PC-3 (cell line): Measurements from ENCODE around the gene LRBA. TPM values are rescaled to one million over a fixed set of nuclear protein-coding genes. Genes with fewer than 3 reads are reported as not detected.
"Not testable (repeated sequence)": the region's sequence is repeated elsewhere in the genome, so short reads cannot be mapped to it uniquely, and the experiment has no call there.

Source experiments
- ATAC-seq: fragments of 200-7000 bp; cut with Tn5 transposase; 2 replicates; pipeline ENCODE4 v1.9.1; 2020; ENCODE audit warnings: mild to moderate bottlenecking, moderate library complexity
- BruUV-seq: library from RNA; stranded (reverse); fragments of 400-500 nt; replicated peaks from 2 replicates; lab custom pipeline; 2021; lab: Mats Ljungman, UMichigan
- CTCF ChIA-PET: fragments of 300-600 bp; sonication (Branson Sonifier 250); formaldehyde crosslinking; loops from one replicate; lab custom pipeline; 2022; ENCODE audit warnings: antibody characterized with exemption; lab: Charles Lee
- POLR2A ChIA-PET: fragments of 300-600 bp; sonication (Branson Sonifier 250); formaldehyde crosslinking; loops from one replicate; lab custom pipeline; 2022; ENCODE audit warnings: antibody characterized with exemption; ENCODE audit not compliant: unreplicated experiment; lab: Charles Lee
- DNase-seq: peaks from one replicate; pipeline ENCODE4 v3.0.0-alpha.2; 2015
- H2AFZ ChIP-seq: fragments of 300-600 bp; sonication (generic); 2 replicates; pipeline ENCODE4 v1.6.0; 2016; ENCODE audit warnings: antibody characterized with exemption, low read length
- H3F3A ChIP-seq: fragments of 300-600 bp; sonication (generic); one replicate; pipeline ENCODE4 v1.6.0; 2017; ENCODE audit warnings: antibody characterized with exemption, low read length, control low read depth, mild to moderate bottlenecking; ENCODE audit not compliant: unreplicated experiment
- H3K27ac ChIP-seq: fragments of 300-600 bp; sonication (generic); 2 replicates; pipeline ENCODE4 v1.5.1; 2016; ENCODE audit warnings: mild to moderate bottlenecking, low read length
- H3K27me3 ChIP-seq: fragments of 300-600 bp; sonication (generic); 2 replicates; pipeline ENCODE4 v1.6.1; 2016; ENCODE audit warnings: low read length, mixed read lengths
- H3K36me3 ChIP-seq: fragments of 300-600 bp; sonication (generic); 2 replicates; pipeline ENCODE4 v1.6.1; 2016; ENCODE audit warnings: low read depth, mixed run types, low read length, mixed read lengths
- H3K4me1 ChIP-seq: fragments of 300-600 bp; sonication (generic); 2 replicates; pipeline ENCODE4 v1.5.1; 2016; ENCODE audit warnings: low read length; ENCODE audit not compliant: insufficient read depth
- H3K4me2 ChIP-seq: fragments of 300-600 bp; sonication (generic); 2 replicates; pipeline ENCODE4 v1.6.0; 2016; ENCODE audit warnings: low read length
- H3K4me3 ChIP-seq: fragments of 300-600 bp; sonication (generic); 2 replicates; pipeline ENCODE4 v1.5.1; 2016; ENCODE audit warnings: mild to moderate bottlenecking, low read length, mixed read lengths
- H3K79me2 ChIP-seq: fragments of 300-600 bp; sonication (generic); 2 replicates; pipeline ENCODE4 v1.6.1; 2017; ENCODE audit warnings: low read length, mixed read lengths
- H3K9ac ChIP-seq: fragments of 300-600 bp; sonication (generic); 2 replicates; pipeline ENCODE4 v1.6.0; 2016; ENCODE audit warnings: mild to moderate bottlenecking, low read length
- H3K9me2 ChIP-seq: fragments of 300-600 bp; sonication (generic); replicated peaks from 2 replicates; pipeline ENCODE4 v1.6.1; 2016; ENCODE audit warnings: mixed run types, low read length, mixed read lengths
- H3K9me3 ChIP-seq: fragments of 300-600 bp; sonication (generic); 2 replicates; pipeline ENCODE4 v1.6.1; 2016; ENCODE audit warnings: low read length, mixed read lengths
- H4K20me1 ChIP-seq: fragments of 300-600 bp; sonication (generic); 2 replicates; pipeline ENCODE4 v1.6.1; 2016; ENCODE audit warnings: low read length, mixed read lengths
- CTCF ChIP-seq: fragments of 300-600 bp; sonication (generic); conservative IDR thresholded peaks from 2 replicates; pipeline ENCODE4 v1.5.1; 2017; ENCODE audit warnings: antibody characterized with exemption, low read depth, mild to moderate bottlenecking, low read length
- EZH2 ChIP-seq: fragments of 300-600 bp; sonication (generic); IDR thresholded peaks from one replicate; pipeline ENCODE4 v1.6.1; 2017; ENCODE audit warnings: antibody characterized with exemption, mild to moderate bottlenecking, low read length; ENCODE audit not compliant: unreplicated experiment
- EZH2phosphoT487 ChIP-seq: fragments of 300-600 bp; sonication (generic); IDR thresholded peaks from 2 replicates; pipeline ENCODE4 v1.6.1; 2018; ENCODE audit warnings: mild to moderate bottlenecking, antibody characterized with exemption, low read length, borderline replicate concordance
- intact Hi-C: fragments of 100-400 bp; cut with micrococcal nuclease; formaldehyde crosslinking; loops from 2 replicates; pipeline ENCODE4 v1.9.0; 2023
- total RNA-seq: library from RNA; depleted of rRNA; stranded (reverse); fragments of >200 nt; gene quantifications from 2 replicates; pipeline ENCODE4 v1.2.3, GENCODE V29; 2014

LRBA gene
- total RNA-seq, 1 experiment from 2014 or later = 40.8 TPM

DNA sequence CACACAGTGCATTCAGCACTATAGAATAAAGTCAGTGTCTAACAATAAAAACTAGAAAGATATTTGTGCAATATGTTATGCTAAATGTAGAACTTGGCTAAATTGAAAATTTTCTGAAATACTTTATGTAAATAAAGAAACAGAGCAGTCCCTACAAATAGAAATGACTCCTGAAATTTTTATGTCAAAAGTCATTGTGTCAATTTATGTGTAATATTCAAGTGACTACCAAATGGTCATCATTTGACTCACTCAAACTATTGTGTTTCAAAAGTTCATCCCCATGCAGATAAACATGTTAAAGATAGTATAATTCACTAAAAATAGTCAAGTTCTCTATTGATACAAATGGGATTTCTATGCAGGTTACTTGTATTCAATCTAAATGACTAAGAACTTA, 17.9 kb downstream of the LRBA start:
- H2AFZ ChIP-seq = no peak overlapping the region
- POLR2A ChIA-PET = no interaction called here
- H3F3A ChIP-seq = no peaks in the 10 kb centered on the region
- no peaks in the 10 kb centered on the region for H3K9me2 ChIP-seq
- H3K27ac ChIP-seq = peak overlapping the region; percentile 5; the same call in 1 of the 2 replicates
- peak; percentile 20; the same call in 1 of the 2 replicates for ATAC-seq
- H4K20me1 ChIP-seq = no peaks in the 10 kb centered on the region; the same call in 1 of the 2 replicates
- BruUV-seq = no TSS peak
- H3K4me1 ChIP-seq = peaks cover 7% of the 10 kb centered on the region; the same call in 1 of the 2 replicates
- TF ChIP-seq EZH2phosphoT487 (no peak), EZH2 (no peak), CTCF (no peak)
- no peaks in the 10 kb centered on the region for H3K36me3 ChIP-seq
- H3K27me3 ChIP-seq = no peaks in the 10 kb centered on the region
- H3K9ac ChIP-seq = no peak overlapping the region
- H3K9me3 ChIP-seq = no peaks in the 10 kb centered on the region
- H3K79me2 ChIP-seq = peaks cover 86% of the 10 kb centered on the region
- no peak overlapping the region for H3K4me3 ChIP-seq
- intact Hi-C loops = no loop called here
- CTCF ChIA-PET = no interaction called here
- H3K4me2 ChIP-seq = peak overlapping the region; percentile 44
- peak; percentile 52 for DNase-seq

DNA sequence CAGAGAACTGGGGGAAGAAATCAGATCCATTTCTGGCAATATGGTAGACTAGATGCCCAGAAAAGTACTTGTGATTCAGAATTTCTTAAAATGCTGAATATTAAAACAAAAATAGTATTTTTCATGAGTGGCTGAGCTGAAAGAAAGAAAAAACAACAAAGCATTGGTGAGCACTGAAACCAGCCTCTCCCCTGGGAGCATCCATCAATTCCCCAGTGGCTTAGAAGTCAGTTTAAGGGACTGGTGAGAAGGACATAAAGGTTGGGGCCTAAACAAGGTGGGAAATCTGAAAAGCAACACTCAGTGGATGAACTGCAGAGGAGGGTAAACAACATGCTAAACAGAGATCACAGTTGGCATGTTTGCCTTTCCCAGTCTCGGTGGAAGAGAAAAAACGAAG, 20.4 kb downstream of the LRBA start:
- CTCF ChIA-PET = no interaction called here
- Histone ChIP-seq H3K79me2 (peaks cover 81% of the 10 kb centered on the region), H3K27ac (no peak overlapping the region)

DNA sequence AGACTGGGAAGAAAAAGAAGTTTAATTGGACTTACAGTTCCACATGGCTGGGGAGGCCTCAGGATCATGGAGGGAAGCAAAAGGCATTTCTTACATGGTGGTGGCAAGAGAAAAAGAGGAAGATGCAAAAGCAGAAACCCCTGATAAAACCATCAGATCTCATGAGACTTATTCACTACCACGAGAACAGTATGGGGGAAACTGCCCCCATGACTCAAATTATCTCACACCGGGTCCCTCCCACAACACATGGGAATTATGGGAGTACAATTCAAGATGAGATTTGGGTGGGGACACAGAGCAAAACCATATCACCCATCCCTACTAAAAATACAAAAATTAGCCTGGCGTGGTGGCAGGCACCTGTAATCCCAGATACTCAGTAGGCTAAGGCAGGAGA, 21.5 kb downstream of the LRBA start:
- H3K4me1 ChIP-seq, H3K4me3 ChIP-seq, H3K9me3 ChIP-seq, BruUV-seq, DNase-seq, H3K9ac ChIP-seq, intact Hi-C loops, CTCF ChIA-PET, ATAC-seq, H3K9me2 ChIP-seq, H3K36me3 ChIP-seq, H3K27ac ChIP-seq, POLR2A ChIA-PET, H2AFZ ChIP-seq, H3K27me3 ChIP-seq, H3K4me2 ChIP-seq, H3F3A ChIP-seq, H4K20me1 ChIP-seq: not testable (repeated sequence)
- H3K79me2 ChIP-seq = peaks cover 73% of the 10 kb centered on the region

More for the DNA sequence above, 20.4 kb downstream of the LRBA start:
- TF ChIP-seq EZH2phosphoT487 (no peak), EZH2 (no peak), CTCF (no peak)
- Histone ChIP-seq H3K9ac (no peak overlapping the region), H3K4me1 (peaks cover 7% of the 10 kb centered on the region; the same call in 1 of the 2 replicates), H3K9me3 (no peaks in the 10 kb centered on the region), H2AFZ (no peak overlapping the region), H3K4me3 (no peak overlapping the region), H4K20me1 (no peaks in the 10 kb centered on the region; the same call in 1 of the 2 replicates), H3K4me2 (no peak overlapping the region), H3F3A (no peaks in the 10 kb centered on the region), H3K27me3 (no peaks in the 10 kb centered on the region), H3K36me3 (no peaks in the 10 kb centered on the region), H3K9me2 (no peaks in the 10 kb centered on the region)
- DNase-seq = no peak
- no peak for ATAC-seq
- intact Hi-C loops = no loop called here
- no TSS peak for BruUV-seq
- POLR2A ChIA-PET = no interaction called here
